Gastrocnemius medialis (tissue), 4 donors: ENCODE measurements around the gene FUNDC2. TPM values are rescaled to one million over a fixed set of nuclear protein-coding genes. Genes with fewer than 3 reads are reported as not detected.
"Not testable (repeated sequence)": the region's sequence is repeated elsewhere in the genome, so short reads cannot be mapped to it uniquely, and the experiment has no call there.

ENCODE experiments used
- ATAC-seq, 2 donors: fragments of 150-250 bp; one replicate each; pipeline ENCODE4 v1.9.1; 2016
- DNase-seq, 2 donors: peaks; one replicate each; pipeline ENCODE4 v3.0.0-alpha.2; 2019
- H3K27ac ChIP-seq, 4 donors: fragments of 200-600 bp; sonication (generic); 1 replicate in 1 of 4; 2 replicates in 3 of 4; pipeline ENCODE4 v1.5.1; 2016 to 2018; ENCODE audit warnings: mild to moderate bottlenecking in 2 of 4, moderate library complexity in 1 of 4
- H3K27me3 ChIP-seq, 3 donors: fragments of 200-600 bp; sonication (generic) in 2 of 3; 1 replicate in 1 of 3; 2 replicates in 2 of 3; pipeline versions ENCODE4 v1.5.1 to v1.6.0; 2016 to 2019; ENCODE audit warnings: mild to moderate bottlenecking in 1 of 3, moderate library complexity in 1 of 3
- H3K36me3 ChIP-seq, 2 donors: fragments of 200-600 bp; sonication (generic) in 1 of 2; one replicate each; pipeline ENCODE4 v1.5.1; 2017 to 2018
- H3K4me1 ChIP-seq, 2 donors: fragments of 200-600 bp; sonication (generic) in 1 of 2; one replicate each; pipeline ENCODE4 v1.5.1; 2016 to 2017; ENCODE audit warnings: mild to moderate bottlenecking in 2 of 2
- H3K4me3 ChIP-seq, 4 donors: fragments of 200-600 bp; sonication (generic) in 3 of 4; 1 replicate in 1 of 4; 2 replicates in 3 of 4; pipeline ENCODE4 v1.5.1; 2016 to 2019; ENCODE audit warnings: mild to moderate bottlenecking in 2 of 4
- H3K9me3 ChIP-seq, 3 donors: fragments of 200-600 bp; sonication (generic) in 2 of 3; 1 replicate in 1 of 3; 2 replicates in 2 of 3; pipeline ENCODE4 v1.5.1; 2016 to 2019
- CTCF ChIP-seq, 5 experiments: fragments of 450-650 bp in 3 of 5; fragments of 200-600 bp in 2 of 5; sonication (generic) in 2 of 5; IDR thresholded peaks in 4 of 5; conservative IDR thresholded peaks in 1 of 5; 1 replicate in 4 of 5; 2 replicates in 1 of 5; pipeline ENCODE4 v1.5.1; 2016 to 2019; ENCODE audit warnings: antibody characterized with exemption in 5 of 5, mild to moderate bottlenecking in 3 of 5, moderate library complexity in 3 of 5
- POLR2A ChIP-seq, 2 donors: fragments of 450-650 bp; IDR thresholded peaks; one replicate each; pipeline ENCODE4 v1.6.1; 2017; ENCODE audit warnings: antibody characterized with exemption in 2 of 2, mild to moderate bottlenecking in 2 of 2, moderate library complexity in 2 of 2
- in situ Hi-C, 4 donors: fragments of 200-750 bp; cut with MboI; loops; one replicate each; pipeline versions ENCODE4 v1.15.0 to v1.8.0; 2017; ENCODE audit warnings: low sequenced_read_pairs in 4 of 4
- intact Hi-C: fragments of 100-400 bp; cut with DNase I; formaldehyde crosslinking; loops from one replicate; pipeline ENCODE4 v1.15.1; 2023; ENCODE audit warnings: low total_unique reads
- total RNA-seq, 4 donors: library from RNA; depleted of rRNA; stranded (reverse); fragments of >200 nt; gene quantifications; one replicate each; pipeline versions ENCODE4 v1.1.0 to v1.2.3, GENCODE V29; 2016

The FUNDC2 gene
- total RNA-seq, 4 donors from 2014 or later = 141 to 267 (median 183) TPM

- intact Hi-C loops = no loop called here
- no peaks in the 10 kb centered on the region for H3K4me1 ChIP-seq
- in situ Hi-C loops = no loop called here
- H3K4me3 ChIP-seq = no peak overlapping the region
- ATAC-seq (no peak), DNase-seq (no peak)
- no peaks in the 10 kb centered on the region for H3K27me3 ChIP-seq
- H3K36me3 ChIP-seq = no peaks in the 10 kb centered on the region
- TF ChIP-seq CTCF (IDR thresholded peaks at IDR 0.05 in 4 of 5, conservative IDR thresholded peaks at IDR 0.05 in 1 of 5) = no peak
- no peak for TF ChIP-seq POLR2A (IDR thresholded peaks at IDR 0.05)
- no peaks in the 10 kb centered on the region for H3K9me3 ChIP-seq
- H3K27ac ChIP-seq = no peak overlapping the region
Observed at GRCh38 chrX:155001873-155002272, 24.8 kb upstream of the FUNDC2 start.

- TF ChIP-seq CTCF (IDR thresholded peaks at IDR 0.05 in 4 of 5, conservative IDR thresholded peaks at IDR 0.05 in 1 of 5) (no peak), POLR2A (IDR thresholded peaks at IDR 0.05) (no peak)
- no peak for DNase-seq
- no peak for ATAC-seq
- H3K9me3 ChIP-seq = no peaks in the 10 kb centered on the region
- H3K36me3 ChIP-seq = no peaks in the 10 kb centered on the region
- in situ Hi-C loops = no loop called here
- intact Hi-C loops = no loop called here
- no peaks in the 10 kb centered on the region for H3K4me1 ChIP-seq
- no peaks in the 10 kb centered on the region for H3K27me3 ChIP-seq
- H3K27ac ChIP-seq = peak overlapping the region in 3 of 4 donors; percentile 4 to 33 (median 31)
- no peak overlapping the region for H3K4me3 ChIP-seq
Observed at GRCh38 chrX:155005190-155005589, 21.5 kb upstream of the FUNDC2 start.

GRCh38 chrX:155006379-155006778 is 20.3 kb upstream of the FUNDC2 start:
- ATAC-seq, intact Hi-C loops, H3K9me3 ChIP-seq, in situ Hi-C loops, H3K4me1 ChIP-seq, H3K27me3 ChIP-seq, H3K4me3 ChIP-seq, H3K36me3 ChIP-seq, H3K27ac ChIP-seq, DNase-seq: not testable (repeated sequence)

DNA sequence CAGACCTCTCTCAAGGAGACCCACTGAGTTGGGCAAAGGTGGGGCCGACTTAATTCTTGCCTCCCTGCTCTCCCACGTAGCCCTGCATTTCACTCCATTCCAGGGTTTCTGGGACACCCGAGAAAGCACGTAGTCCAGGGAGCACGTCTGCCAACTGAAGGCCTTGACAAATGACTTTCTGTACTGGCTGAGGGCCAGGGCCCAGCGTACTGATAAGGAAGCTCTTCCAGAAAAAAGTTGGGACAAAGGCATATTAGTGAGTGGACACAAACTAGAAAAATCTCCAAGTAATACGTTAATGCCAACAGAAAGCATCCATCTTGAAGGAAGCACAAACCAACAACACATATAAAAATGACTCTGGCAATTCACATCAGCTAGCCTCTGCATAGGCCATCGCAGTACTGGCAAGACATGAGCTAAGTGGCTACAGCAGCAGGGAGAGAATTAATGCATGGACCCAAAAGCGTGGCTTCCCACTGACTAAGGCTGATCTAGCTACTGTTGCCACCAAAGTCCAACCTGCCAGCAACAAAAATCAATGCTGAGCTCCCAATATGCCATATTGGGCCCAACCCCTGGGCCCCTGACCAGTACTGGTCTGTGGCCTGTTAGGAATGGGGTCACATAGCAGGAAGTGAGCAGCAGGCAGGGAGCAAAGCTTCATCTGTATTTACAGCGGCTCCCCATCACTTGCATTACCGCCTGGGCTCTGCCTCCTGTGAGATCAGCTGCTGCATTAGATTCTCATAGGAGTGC is 19.6 kb upstream of the FUNDC2 start:
- ATAC-seq, H3K9me3 ChIP-seq, H3K4me1 ChIP-seq, intact Hi-C loops, H3K36me3 ChIP-seq, H3K4me3 ChIP-seq, in situ Hi-C loops, DNase-seq, H3K27me3 ChIP-seq: not testable (repeated sequence)
- peak overlapping the region in 3 of 4 donors; percentile 58 to 61 (median 61) for H3K27ac ChIP-seq

DNA sequence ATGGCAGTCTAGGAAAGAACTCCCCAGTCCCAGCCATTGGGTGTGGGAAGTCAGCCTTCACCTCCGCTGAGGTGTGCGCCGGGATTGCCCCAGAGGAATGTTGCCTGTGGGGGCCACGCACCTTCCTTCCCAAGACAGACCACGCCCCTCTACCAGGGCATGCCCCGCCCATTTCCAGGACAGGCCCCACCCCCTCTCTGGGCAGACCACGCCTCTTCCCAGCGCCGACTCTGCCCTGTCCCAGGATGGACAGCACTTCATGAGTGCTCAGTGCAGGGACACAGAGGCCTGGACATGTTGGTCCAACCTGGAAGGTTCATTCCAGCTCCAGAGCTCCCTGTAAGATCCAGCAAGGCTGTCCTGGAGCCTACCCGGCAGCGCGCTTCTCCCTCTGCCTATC is 18.1 kb upstream of the FUNDC2 start:
- ATAC-seq, in situ Hi-C loops, intact Hi-C loops: not testable (repeated sequence)

DNA sequence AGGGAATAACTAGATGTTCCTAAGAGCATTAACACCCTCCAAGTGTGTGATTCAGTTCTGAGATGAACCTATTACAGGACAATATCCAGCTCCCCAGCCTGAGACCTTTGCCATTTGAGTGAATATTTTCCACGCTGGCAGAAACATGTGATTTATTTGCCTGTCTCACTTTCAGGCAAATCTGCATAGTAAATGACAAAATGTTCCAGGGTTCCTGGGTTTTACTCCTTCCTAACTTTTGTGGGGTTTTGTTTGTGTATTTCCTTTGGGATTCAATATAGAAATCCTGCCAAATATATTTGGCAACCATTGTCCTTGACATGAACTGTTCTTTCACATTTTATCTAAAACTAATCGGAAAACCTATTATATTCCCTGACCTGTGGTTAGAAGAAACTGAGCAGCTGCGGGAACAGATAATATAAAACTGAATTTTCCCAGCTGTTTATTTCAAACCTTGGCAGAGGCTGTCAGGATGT is 16.6 kb upstream of the FUNDC2 start:
- in situ Hi-C loops (no loop called here), intact Hi-C loops (no loop called here)
- Histone ChIP-seq H3K4me1 (no peaks in the 10 kb centered on the region), H3K27me3 (no peaks in the 10 kb centered on the region), H3K9me3 (no peaks in the 10 kb centered on the region), H3K27ac (peak overlapping the region in 3 of 4 donors; percentile 65 to 68 (median 65)), H3K36me3 (no peaks in the 10 kb centered on the region), H3K4me3 (no peak overlapping the region)
- DNase-seq (no peak), ATAC-seq (peak; percentile 58 to 70)
- TF ChIP-seq POLR2A (IDR thresholded peaks at IDR 0.05) (peak in 1 of 2 donors; percentile 12), CTCF (IDR thresholded peaks at IDR 0.05 in 4 of 5, conservative IDR thresholded peaks at IDR 0.05 in 1 of 5) (no peak)

More for the DNA sequence above, 18.1 kb upstream of the FUNDC2 start:
- not testable (repeated sequence) for H3K4me3 ChIP-seq, H3K36me3 ChIP-seq, DNase-seq, H3K9me3 ChIP-seq, H3K27me3 ChIP-seq, H3K4me1 ChIP-seq
- peak overlapping the region in 3 of 4 donors; percentile 58 to 68 (median 65) for H3K27ac ChIP-seq
